Activated CD8-positive, alpha-beta memory T cell treated with anti-CD3 and anti-CD28 coated beads for 1 hour (primary cell): ENCODE measurements around the gene TMEM108.

ENCODE experiments used
- DNase-seq, 2 donors: peaks; one replicate each; pipeline ENCODE4 v3.0.0-alpha.2; 2020; ENCODE audit warnings: low read depth in 1 of 2; ENCODE audit errors: extremely low read depth in 1 of 2

Gene TMEM108

DNA sequence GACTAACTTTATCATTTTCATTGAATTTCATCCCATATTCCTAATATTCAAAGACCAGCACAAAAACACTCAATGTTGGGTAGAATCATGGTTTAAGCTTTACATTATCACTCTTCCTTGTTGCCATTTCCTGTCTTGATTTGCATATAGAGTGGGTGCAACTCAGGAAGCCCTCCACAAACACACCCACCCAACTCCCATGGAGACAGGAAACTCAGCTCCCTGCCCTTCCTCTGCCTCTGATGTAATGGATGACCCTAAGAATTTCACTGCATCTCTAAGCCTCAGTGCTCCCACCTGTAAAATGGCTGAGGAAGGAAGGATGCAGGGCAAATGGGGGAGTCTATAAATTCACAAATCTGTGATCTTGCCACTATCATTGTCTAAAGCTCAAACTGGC lies 263.5 kb downstream of the TMEM108 start:
- no peak for DNase-seq

DNA sequence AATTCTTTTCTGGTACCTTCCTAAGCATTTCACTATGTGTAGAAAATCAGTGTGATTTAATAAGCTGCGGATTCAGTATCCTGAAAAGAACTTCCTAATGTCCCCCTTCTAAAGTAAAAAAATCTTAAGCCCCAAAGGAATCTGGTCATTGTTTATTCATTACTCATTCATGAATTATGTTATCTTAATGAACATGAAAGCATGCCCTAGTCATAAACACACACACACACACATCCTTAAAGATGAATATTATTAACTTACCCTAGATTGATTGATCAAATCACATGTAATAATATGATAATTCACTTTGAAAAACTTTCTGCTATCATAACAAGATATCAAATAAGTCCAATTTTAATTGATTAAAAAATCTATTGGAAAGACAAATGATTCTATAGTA lies 265.2 kb downstream of the TMEM108 start:
- DNase-seq: no peak

DNA sequence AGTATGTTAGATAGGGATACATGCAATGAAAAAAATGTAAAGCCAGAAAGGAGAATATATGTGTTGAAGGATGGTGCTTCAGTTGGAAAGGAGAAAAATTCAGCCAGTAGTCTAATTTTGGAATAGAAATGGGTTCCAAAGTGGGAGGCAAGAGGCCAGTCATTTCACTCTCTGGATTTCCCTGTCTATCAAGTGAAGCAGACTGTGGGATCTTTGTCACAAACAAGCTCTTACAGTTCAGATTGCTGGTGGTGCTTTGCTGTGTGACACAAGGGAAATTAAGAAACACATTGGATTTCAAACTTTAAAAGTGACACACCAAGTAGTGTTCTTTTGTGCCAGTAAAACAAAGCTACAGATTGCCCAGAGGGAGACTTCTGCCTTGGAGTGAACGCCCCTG lies 279.7 kb downstream of the TMEM108 start:
- DNase-seq: no peak

GRCh38 chr3:133328373-133328772 lies 290.2 kb downstream of the TMEM108 start:
- no peak for DNase-seq

GRCh38 chr3:133329626-133330025 lies 291.4 kb downstream of the TMEM108 start:
- DNase-seq: no peak

GRCh38 chr3:133330065-133330464 lies 291.9 kb downstream of the TMEM108 start:
- no peak for DNase-seq

- no peak for DNase-seq
Measured at GRCh38 chr3:133330522-133330921, 292.3 kb downstream of the TMEM108 start.

DNA sequence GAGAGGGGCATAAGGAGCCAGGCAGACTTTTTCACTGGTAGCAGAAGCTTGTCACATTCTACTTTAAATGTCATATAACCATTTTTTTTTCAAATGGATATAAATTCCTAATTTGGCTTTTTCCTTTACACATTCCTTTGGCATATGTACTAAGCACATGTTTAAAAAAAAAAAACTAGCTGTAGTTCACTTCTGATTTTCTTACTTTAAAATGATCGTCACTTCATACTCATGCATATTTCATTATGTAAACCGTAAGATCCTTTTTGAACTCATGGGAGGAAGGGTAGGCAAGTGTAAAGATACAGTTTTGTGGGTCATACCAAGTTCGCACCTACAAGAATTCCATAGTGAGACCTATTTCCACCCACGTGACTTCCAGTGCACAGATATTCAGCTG lies 316.5 kb downstream of the TMEM108 start:
- DNase-seq: no peak

- DNase-seq: no peak
Measured at GRCh38 chr3:133360476-133360875, 322.3 kb downstream of the TMEM108 start.

GRCh38 chr3:133361011-133361410 lies 322.8 kb downstream of the TMEM108 start:
- DNase-seq: no peak

- no peak for DNase-seq
Measured at GRCh38 chr3:133361435-133361834, 323.2 kb downstream of the TMEM108 start.

GRCh38 chr3:133362539-133362938 lies 324.3 kb downstream of the TMEM108 start:
- DNase-seq: no peak

DNA sequence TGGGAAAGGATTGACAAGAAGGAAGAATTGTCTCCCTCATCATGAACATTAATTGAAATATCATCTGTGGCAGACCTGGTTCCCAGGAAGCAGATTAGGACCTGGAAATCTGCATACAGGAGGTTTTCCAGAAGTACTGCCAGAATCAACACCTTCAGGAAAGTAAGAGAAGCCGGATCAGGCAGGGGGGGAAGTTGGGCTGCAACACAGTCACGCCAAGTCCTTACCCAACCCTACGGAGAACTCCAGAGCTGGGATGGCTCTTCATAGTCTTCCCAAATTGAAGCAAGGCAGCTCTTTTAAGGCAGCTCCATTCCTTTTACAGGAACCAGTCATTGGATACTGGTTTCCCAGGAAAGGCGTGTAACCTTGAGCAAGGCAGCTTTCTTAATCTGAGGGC lies 326.5 kb downstream of the TMEM108 start:
- DNase-seq: no peak

GRCh38 chr3:133366921-133367320 lies 328.7 kb downstream of the TMEM108 start:
- no peak for DNase-seq

- no peak for DNase-seq
Measured at GRCh38 chr3:133367403-133367802, 329.2 kb downstream of the TMEM108 start.

GRCh38 chr3:133367956-133368355 lies 329.8 kb downstream of the TMEM108 start:
- no peak for DNase-seq

- no peak for DNase-seq
Measured at GRCh38 chr3:133368371-133369067, 330.3 kb downstream of the TMEM108 start.

GRCh38 chr3:133369068-133369440 lies 330.9 kb downstream of the TMEM108 start:
- DNase-seq: no peak

DNA sequence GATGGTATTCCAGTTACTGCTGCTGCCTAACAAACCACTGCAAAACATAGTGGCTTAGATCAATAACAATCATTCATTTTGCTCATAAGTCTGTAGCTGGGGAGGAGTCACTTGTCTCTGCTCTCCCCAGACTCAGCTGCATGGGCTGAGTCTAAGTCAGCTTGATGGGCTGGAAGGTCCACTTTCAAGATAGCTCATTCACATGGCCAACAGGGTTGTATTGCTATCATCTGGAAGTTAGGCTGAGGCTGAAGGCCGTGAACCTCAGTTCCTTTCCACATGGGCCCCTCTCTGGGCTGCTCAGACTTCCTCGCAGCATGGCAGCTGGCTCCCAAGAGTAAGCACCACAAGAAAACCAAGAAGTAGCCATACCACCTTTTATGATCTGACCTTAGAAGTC lies 333.0 kb downstream of the TMEM108 start:
- DNase-seq: no peak

GRCh38 chr3:133371676-133372075 lies 333.5 kb downstream of the TMEM108 start:
- DNase-seq: no peak

DNA sequence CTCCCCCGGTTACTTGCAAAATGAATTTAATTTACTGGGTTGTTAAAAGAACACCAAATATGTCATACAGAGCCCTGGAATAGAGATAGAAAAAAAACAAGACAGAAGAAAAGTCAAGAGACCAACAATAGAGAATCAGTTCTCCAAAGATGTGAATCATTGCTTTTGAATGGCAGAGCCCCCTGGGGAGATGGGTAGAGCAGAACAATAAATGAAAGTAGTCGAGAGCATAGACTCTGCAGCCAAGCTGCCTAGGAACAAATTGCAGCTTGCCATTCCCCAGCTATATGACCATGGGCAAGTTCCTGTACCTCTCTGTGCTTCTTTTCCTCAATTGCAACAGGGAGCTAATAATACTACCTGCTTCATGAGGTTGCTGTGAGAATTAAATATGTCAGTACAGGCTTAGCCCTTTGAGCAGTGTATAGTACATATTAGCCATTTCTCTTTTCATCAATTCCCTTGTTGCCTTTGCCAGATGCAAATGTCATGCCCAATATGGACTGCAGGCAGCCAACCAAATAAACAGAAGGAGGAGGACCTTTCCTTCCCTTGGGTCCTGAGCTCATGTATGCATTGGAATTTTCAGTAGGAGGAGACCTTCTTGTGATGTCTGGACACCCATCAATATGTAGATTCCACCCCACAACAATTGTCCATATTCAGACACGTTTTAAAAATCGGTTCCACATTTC lies 336.7 kb downstream of the TMEM108 start:
- DNase-seq: no peak

DNA sequence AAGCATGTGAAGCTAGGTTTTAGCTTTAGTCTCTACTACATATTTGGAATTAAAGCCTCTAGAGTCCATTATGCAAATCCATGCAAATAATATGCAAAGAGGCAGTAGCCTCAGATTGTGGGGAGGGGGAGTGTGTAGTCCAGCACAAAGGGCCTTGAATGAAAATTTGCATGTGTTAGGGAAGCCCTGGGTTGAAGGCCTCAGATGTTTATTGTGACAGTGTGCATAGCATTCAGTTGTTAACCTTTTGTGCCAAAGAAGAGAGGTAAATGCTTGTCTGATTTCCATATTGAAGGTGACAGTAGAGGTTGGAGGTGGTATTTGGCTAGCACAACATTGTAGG lies 337.2 kb downstream of the TMEM108 start:
- DNase-seq: no peak

DNA sequence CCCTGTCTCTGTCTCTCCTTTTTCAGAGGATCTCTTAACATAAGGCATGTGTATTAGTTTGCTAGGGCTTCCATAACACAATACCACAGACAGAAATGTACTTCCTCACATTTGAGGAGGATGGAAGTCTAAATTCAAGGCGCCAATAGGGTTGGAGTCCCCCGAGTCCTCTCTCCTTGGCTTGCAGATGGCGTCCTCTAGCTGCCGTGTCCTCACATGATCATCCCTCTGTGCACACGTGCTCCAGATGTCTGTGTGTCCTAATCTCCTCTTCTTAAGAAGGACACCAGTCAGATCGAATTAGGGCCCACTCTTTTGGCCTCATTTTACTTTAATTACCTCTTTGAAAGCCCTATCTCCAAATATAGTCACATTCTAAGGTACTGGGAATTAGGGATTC lies 338.6 kb downstream of the TMEM108 start:
- DNase-seq: no peak
